MCF 10A (cell line): ENCODE measurements around the gene TACR3. TPM values are rescaled to one million over a fixed set of nuclear protein-coding genes. Genes with fewer than 3 reads are reported as not detected.
"Not testable (repeated sequence)": the region's sequence is repeated elsewhere in the genome, so short reads cannot be mapped to it uniquely, and the experiment has no call there.

Experiments used
- BruUV-seq: library from RNA; stranded (reverse); fragments of 400-500 nt; replicated peaks from 2 replicates; lab custom pipeline; 2021; lab: Mats Ljungman, UMichigan
- CTCF ChIA-PET: fragments of 300-600 bp; sonication (Branson Sonifier 250); formaldehyde crosslinking; extraction: SDS; loops from one replicate; lab custom pipeline; 2021; ENCODE audit warnings: antibody characterized with exemption, inconsistent platforms; lab: Yijun Ruan, JAX
- POLR2A ChIA-PET: fragments of 300-600, 350-650 bp; sonication (Branson Sonifier 250); formaldehyde crosslinking; extraction: SDS; loops from one replicate; lab custom pipeline; 2020; ENCODE audit warnings: antibody characterized with exemption, inconsistent platforms; lab: Yijun Ruan, JAX
- DNase-seq: peaks from one replicate; pipeline ENCODE4 v3.0.0-alpha.2; 2018; ENCODE audit not compliant: unreplicated experiment
- H3K27ac Mint-ChIP-seq: one replicate; pipeline ENCODE4 v1.8.0; 2022; ENCODE audit warnings: mild to moderate bottlenecking, low read depth, mixed read lengths; ENCODE audit not compliant: unreplicated experiment
- H3K27me3 Mint-ChIP-seq: one replicate; pipeline ENCODE4 v1.8.0; 2022; ENCODE audit warnings: mixed read lengths; ENCODE audit not compliant: insufficient read depth, unreplicated experiment
- H3K36me3 Mint-ChIP-seq: one replicate; pipeline ENCODE4 v1.8.0; 2022; ENCODE audit warnings: mild to moderate bottlenecking, moderate library complexity, mixed read lengths; ENCODE audit not compliant: insufficient read depth, unreplicated experiment
- H3K4me1 Mint-ChIP-seq: one replicate; pipeline ENCODE4 v1.8.0; 2022; ENCODE audit warnings: mixed read lengths; ENCODE audit not compliant: insufficient read depth, unreplicated experiment
- H3K4me3 Mint-ChIP-seq: one replicate; pipeline ENCODE4 v1.8.0; 2022; ENCODE audit warnings: mild to moderate bottlenecking, moderate library complexity, mixed read lengths; ENCODE audit not compliant: unreplicated experiment
- H3K9me3 Mint-ChIP-seq: one replicate; pipeline ENCODE4 v1.8.0; 2022; ENCODE audit warnings: mixed read lengths; ENCODE audit not compliant: unreplicated experiment
- CTCF ChIP-seq: fragments of 200-600 bp; IDR thresholded peaks from one replicate; pipeline ENCODE4 v1.8.0; 2022; ENCODE audit warnings: antibody characterized with exemption, mild to moderate bottlenecking; ENCODE audit not compliant: unreplicated experiment
- intact Hi-C: fragments of 100-400 bp; cut with micrococcal nuclease; formaldehyde crosslinking; loops from 2 replicates; pipeline ENCODE4 v1.14.1; 2022
- total RNA-seq: library from RNA; stranded (reverse); gene quantifications from 2 replicates; pipeline ENCODE4 v1.2.3, GENCODE V29; 2022

Gene TACR3
- total RNA-seq, 1 experiment from 2014 or later = not detected

GRCh38 chr4:103626296-103626695 is 93.5 kb downstream of the TACR3 start:
- CTCF ChIA-PET = interaction anchor here (1.8 kb wide), 1 partner anchor 160 kb away, joined by 6 read pairs; no protein-coding TSS in a partner anchor
- TF ChIP-seq CTCF = no peak
- no peak overlapping the region for H3K27ac Mint-ChIP-seq
- H3K4me1 Mint-ChIP-seq = no peaks in the 10 kb centered on the region
- H3K36me3 Mint-ChIP-seq = no peaks in the 10 kb centered on the region
- POLR2A ChIA-PET = no interaction called here
- no TSS peak for BruUV-seq
- intact Hi-C loops = no loop called here
- H3K4me3 Mint-ChIP-seq = no peak overlapping the region
- no peaks in the 10 kb centered on the region for H3K9me3 Mint-ChIP-seq
- no peaks in the 10 kb centered on the region for H3K27me3 Mint-ChIP-seq
- no peak for DNase-seq

GRCh38 chr4:103591841-103592240 is 127.9 kb downstream of the TACR3 start:
- H3K4me3 Mint-ChIP-seq = no peak overlapping the region
- DNase-seq = no peak
- no peak for TF ChIP-seq CTCF
- H3K36me3 Mint-ChIP-seq = no peaks in the 10 kb centered on the region
- CTCF ChIA-PET = interaction anchor here (0.5 to 1.0 kb wide), 2 partner anchors 12 to 249 kb away, joined by 3 read pairs; no protein-coding TSS in a partner anchor
- H3K27me3 Mint-ChIP-seq = no peaks in the 10 kb centered on the region
- intact Hi-C loops = no loop called here
- H3K27ac Mint-ChIP-seq = no peak overlapping the region
- H3K4me1 Mint-ChIP-seq = no peaks in the 10 kb centered on the region
- POLR2A ChIA-PET = no interaction called here
- no TSS peak for BruUV-seq
- H3K9me3 Mint-ChIP-seq = no peaks in the 10 kb centered on the region

- no TSS peak for BruUV-seq
- no peaks in the 10 kb centered on the region for H3K27me3 Mint-ChIP-seq
- ChIA-PET POLR2A (no interaction called here), CTCF (no interaction called here)
- H3K36me3 Mint-ChIP-seq = no peaks in the 10 kb centered on the region
- H3K9me3 Mint-ChIP-seq = peaks cover 1% of the 10 kb centered on the region
- intact Hi-C loops = no loop called here
- no peak overlapping the region for H3K4me3 Mint-ChIP-seq
- H3K4me1 Mint-ChIP-seq = no peaks in the 10 kb centered on the region
- H3K27ac Mint-ChIP-seq = no peak overlapping the region
- no peak for TF ChIP-seq CTCF
- no peak for DNase-seq
These were observed 152.2 kb downstream of the TACR3 start for GRCh38 chr4:103567591-103567990.

GRCh38 chr4:103559178-103559577 is 160.6 kb downstream of the TACR3 start:
- H3K27ac Mint-ChIP-seq, H3K4me3 Mint-ChIP-seq, CTCF ChIA-PET, H3K27me3 Mint-ChIP-seq, intact Hi-C loops, H3K4me1 Mint-ChIP-seq, POLR2A ChIA-PET, BruUV-seq, DNase-seq, H3K9me3 Mint-ChIP-seq, H3K36me3 Mint-ChIP-seq: not testable (repeated sequence)
